ENCODE results near the gene SLC1A3.

DNA sequence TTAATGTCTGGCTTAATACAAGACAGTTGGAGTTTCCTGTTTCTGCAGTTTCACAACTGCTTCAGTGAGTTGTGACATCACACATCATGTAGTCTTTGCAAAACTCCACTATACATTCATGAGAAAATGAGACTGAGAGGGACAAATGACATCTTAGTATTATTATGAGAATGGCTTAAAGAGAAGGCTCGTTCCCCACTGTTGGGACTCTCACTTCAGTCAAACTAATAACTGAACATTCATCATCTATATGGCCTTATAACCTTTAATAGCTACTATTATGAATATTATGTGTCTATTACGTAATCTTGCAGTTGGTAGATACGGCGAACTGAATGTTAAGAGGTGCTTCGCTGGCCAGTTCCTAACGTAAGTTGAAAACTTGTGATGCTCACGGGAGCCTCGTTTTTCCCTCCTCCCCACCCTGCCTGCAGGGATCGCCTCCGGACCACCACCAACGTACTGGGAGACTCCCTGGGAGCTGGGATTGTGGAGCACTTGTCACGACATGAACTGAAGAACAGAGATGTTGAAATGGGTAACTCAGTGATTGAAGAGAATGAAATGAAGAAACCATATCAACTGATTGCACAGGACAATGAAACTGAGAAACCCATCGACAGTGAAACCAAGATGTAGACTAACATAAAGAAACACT, 79.4 kb downstream of the SLC1A3 start:
- TF ChIP-seq, protein P1, sequence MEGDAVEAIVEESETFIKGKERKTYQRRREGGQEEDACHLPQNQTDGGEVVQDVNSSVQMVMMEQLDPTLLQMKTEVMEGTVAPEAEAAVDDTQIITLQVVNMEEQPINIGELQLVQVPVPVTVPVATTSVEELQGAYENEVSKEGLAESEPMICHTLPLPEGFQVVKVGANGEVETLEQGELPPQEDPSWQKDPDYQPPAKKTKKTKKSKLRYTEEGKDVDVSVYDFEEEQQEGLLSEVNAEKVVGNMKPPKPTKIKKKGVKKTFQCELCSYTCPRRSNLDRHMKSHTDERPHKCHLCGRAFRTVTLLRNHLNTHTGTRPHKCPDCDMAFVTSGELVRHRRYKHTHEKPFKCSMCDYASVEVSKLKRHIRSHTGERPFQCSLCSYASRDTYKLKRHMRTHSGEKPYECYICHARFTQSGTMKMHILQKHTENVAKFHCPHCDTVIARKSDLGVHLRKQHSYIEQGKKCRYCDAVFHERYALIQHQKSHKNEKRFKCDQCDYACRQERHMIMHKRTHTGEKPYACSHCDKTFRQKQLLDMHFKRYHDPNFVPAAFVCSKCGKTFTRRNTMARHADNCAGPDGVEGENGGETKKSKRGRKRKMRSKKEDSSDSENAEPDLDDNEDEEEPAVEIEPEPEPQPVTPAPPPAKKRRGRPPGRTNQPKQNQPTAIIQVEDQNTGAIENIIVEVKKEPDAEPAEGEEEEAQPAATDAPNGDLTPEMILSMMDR (IDR thresholded peaks at IDR 0.05): no peak
- no peak for TF ChIP-seq EZH2 (IDR thresholded peaks at IDR 0.05)
